Panc1 (cell line): ENCODE measurements around the gene EFCAB7. TPM values are rescaled to one million over a fixed set of nuclear protein-coding genes. Genes with fewer than 3 reads are reported as not detected.

ENCODE experiments used
- ATAC-seq: fragments of 200-7000 bp; cut with Tn5 transposase; 2 replicates; pipeline ENCODE4 v1.9.1; 2020; ENCODE audit warnings: mild to moderate bottlenecking, moderate library complexity
- BruUV-seq: library from RNA; stranded (reverse); fragments of 400-500 nt; replicated peaks from 2 replicates; lab custom pipeline; 2021; lab: Mats Ljungman, UMichigan
- CTCF ChIA-PET: fragments of 300-600 bp; sonication (Branson Sonifier 250); formaldehyde crosslinking; loops from one replicate; lab custom pipeline; 2022; ENCODE audit warnings: antibody characterized with exemption; lab: Charles Lee
- POLR2A ChIA-PET: fragments of 300-600 bp; sonication (Branson Sonifier 250); formaldehyde crosslinking; loops from one replicate; lab custom pipeline; 2022; ENCODE audit warnings: antibody characterized with exemption; lab: Charles Lee
- DNase-seq: peaks from one replicate; pipeline ENCODE4 v3.0.0-alpha.2; 2010; ENCODE audit warnings: low read depth, low spot score
- H3K27ac ChIP-seq: 2 replicates; pipeline ENCODE4 v1.5.1; 2011; ENCODE audit warnings: mild to moderate bottlenecking, low read length, inconsistent platforms
- H3K27me3 ChIP-seq: fragments of 200-500 bp; sonication (Bioruptor generic); 2 replicates; pipeline ENCODE4 v1.6.0; 2014; ENCODE audit warnings: low read length, inconsistent platforms; ENCODE audit not compliant: control insufficient read depth, insufficient read depth
- H3K36me3 ChIP-seq: fragments of 200-500 bp; sonication (Bioruptor generic); 2 replicates; pipeline ENCODE4 v1.5.1; 2014; ENCODE audit warnings: inconsistent platforms, mild to moderate bottlenecking, low read length, moderate library complexity; ENCODE audit not compliant: control insufficient read depth, insufficient read depth
- H3K4me1 ChIP-seq: 2 replicates; pipeline ENCODE4 v1.5.1; 2011; ENCODE audit warnings: inconsistent platforms, mild to moderate bottlenecking, low read length, moderate library complexity; ENCODE audit not compliant: control insufficient read depth, insufficient read depth
- H3K4me3 ChIP-seq, 2 experiments: 2 replicates each; pipeline ENCODE4 v1.5.1; 2011 to 2012; ENCODE audit warnings: low read depth in 2 of 2, low read length in 2 of 2, mild to moderate bottlenecking in 2 of 2, inconsistent platforms in 1 of 2, moderate library complexity in 1 of 2
- H3K9me3 ChIP-seq: fragments of 200-500 bp; sonication (Bioruptor generic); 2 replicates; pipeline ENCODE4 v1.5.1; 2014; ENCODE audit warnings: low read depth, mild to moderate bottlenecking, inconsistent platforms, low read length, moderate library complexity; ENCODE audit not compliant: control insufficient read depth, insufficient read depth
- POLR2AphosphoS5 ChIP-seq: IDR thresholded peaks from 2 replicates; pipeline ENCODE4 v1.6.1; 2012; ENCODE audit warnings: mild to moderate bottlenecking, low read depth, low read length, moderate library complexity
- SIN3A ChIP-seq: IDR thresholded peaks from 2 replicates; pipeline ENCODE4 v1.6.1; 2012; ENCODE audit warnings: low read depth, mild to moderate bottlenecking, low read length, moderate library complexity, borderline replicate concordance; ENCODE audit not compliant: insufficient read depth
- TCF7L2 ChIP-seq: IDR thresholded peaks from 2 replicates; pipeline ENCODE4 v1.6.1; 2011; ENCODE audit warnings: mild to moderate bottlenecking, low read depth, low read length, inconsistent platforms
- in situ Hi-C: cut with HindIII; loops from 2 replicates; pipeline ENCODE4 v1.10.0; 2016; ENCODE audit warnings: low sequenced_read_pairs, low pct_unique_long_range_greater_than_20kb
- intact Hi-C: fragments of 100-400 bp; cut with micrococcal nuclease; formaldehyde crosslinking; loops from one replicate; pipeline ENCODE4 v1.10.0; 2022; ENCODE audit not compliant: unreplicated experiment
- total RNA-seq: library from RNA; stranded (reverse); gene quantifications from one replicate; pipeline ENCODE4 v1.2.1, GENCODE V29; 2021; ENCODE audit not compliant: unreplicated experiment
- TF ChIP-seq, protein P1 (sequence below), 2 experiments: IDR thresholded peaks; 2 replicates each; pipeline ENCODE4 v1.6.1; 2011 to 2012; ENCODE audit warnings: low read depth in 2 of 2, control low read depth in 1 of 2, low read length in 1 of 2, mild to moderate bottlenecking in 1 of 2, moderate library complexity in 1 of 2; ENCODE audit not compliant: insufficient read depth in 1 of 2
- TF ChIP-seq, protein P2 (sequence below): fragments of 450-650 bp; IDR thresholded peaks from 2 replicates; pipeline ENCODE4 v1.5.1; 2017; ENCODE audit warnings: mild to moderate bottlenecking

Gene EFCAB7
- total RNA-seq, 1 experiment from 2014 or later: 6.6 TPM

DNA sequence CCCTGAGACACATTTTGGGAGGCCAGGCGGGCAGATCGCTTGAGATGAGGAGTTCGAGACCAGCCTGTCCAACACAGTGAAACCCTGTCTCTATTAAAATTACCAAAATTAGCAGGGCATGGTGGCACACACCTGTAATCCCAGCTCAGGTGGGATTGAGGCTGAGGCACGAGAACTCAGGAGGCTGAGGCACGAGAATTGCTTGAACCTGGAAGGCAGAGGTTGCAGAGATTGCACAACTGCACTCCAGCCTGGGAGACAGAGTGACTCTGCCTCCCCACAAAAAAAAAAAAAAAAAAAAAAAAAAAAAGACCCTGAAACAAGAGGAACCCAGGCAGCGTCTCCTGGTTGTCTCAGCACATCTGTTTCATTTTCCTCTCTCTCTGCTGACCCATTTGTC is 94.1 kb downstream of the EFCAB7 start:
- Histone ChIP-seq H3K36me3 (no peaks in the 10 kb centered on the region), H3K27ac (no peak overlapping the region), H3K4me3 (no peak overlapping the region), H3K9me3 (no peaks in the 10 kb centered on the region), H3K27me3 (no peaks in the 10 kb centered on the region), H3K4me1 (peaks cover 3% of the 10 kb centered on the region; the same call in 1 of the 2 replicates)
- intact Hi-C loops (loop anchor here (5.0 kb wide), 2 partner anchors 520 to 625 kb away; no protein-coding TSS in a partner anchor), in situ Hi-C loops (no loop called here)
- TF ChIP-seq POLR2AphosphoS5 (no peak), TCF7L2 (no peak), SIN3A (no peak)
- POLR2A ChIA-PET: no interaction called here
- no TSS peak for BruUV-seq
- DNase-seq: no peak
- CTCF ChIA-PET: no interaction called here
- ATAC-seq: no peak

DNA sequence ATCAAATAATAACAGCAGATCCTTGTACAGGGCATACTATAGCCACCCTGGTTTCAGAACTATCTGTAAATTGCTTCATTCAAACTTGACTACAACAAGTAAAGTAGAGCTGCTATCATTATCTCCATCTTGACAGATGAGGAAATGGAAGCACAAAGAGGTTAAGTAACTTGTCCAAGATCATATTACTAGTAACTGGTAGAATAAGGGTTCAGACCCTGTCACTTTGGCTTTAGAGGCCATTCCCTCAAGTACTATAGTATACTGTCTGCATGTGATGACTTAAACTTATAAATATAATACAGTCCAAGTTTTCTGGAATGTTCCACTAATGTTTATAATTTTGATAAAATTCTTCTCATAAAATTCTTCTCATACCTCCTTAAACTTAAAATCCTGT is 94.7 kb downstream of the EFCAB7 start:
- H3K27ac ChIP-seq: no peak overlapping the region
- POLR2A ChIA-PET: no interaction called here
- intact Hi-C loops: loop anchor here (5.0 kb wide), 2 partner anchors 519 to 624 kb away; no protein-coding TSS in a partner anchor

More for the DNA sequence above, 94.7 kb downstream of the EFCAB7 start:
- ATAC-seq: no peak
- H3K9me3 ChIP-seq: no peaks in the 10 kb centered on the region
- H3K36me3 ChIP-seq: no peaks in the 10 kb centered on the region
- TF ChIP-seq, protein P1, sequence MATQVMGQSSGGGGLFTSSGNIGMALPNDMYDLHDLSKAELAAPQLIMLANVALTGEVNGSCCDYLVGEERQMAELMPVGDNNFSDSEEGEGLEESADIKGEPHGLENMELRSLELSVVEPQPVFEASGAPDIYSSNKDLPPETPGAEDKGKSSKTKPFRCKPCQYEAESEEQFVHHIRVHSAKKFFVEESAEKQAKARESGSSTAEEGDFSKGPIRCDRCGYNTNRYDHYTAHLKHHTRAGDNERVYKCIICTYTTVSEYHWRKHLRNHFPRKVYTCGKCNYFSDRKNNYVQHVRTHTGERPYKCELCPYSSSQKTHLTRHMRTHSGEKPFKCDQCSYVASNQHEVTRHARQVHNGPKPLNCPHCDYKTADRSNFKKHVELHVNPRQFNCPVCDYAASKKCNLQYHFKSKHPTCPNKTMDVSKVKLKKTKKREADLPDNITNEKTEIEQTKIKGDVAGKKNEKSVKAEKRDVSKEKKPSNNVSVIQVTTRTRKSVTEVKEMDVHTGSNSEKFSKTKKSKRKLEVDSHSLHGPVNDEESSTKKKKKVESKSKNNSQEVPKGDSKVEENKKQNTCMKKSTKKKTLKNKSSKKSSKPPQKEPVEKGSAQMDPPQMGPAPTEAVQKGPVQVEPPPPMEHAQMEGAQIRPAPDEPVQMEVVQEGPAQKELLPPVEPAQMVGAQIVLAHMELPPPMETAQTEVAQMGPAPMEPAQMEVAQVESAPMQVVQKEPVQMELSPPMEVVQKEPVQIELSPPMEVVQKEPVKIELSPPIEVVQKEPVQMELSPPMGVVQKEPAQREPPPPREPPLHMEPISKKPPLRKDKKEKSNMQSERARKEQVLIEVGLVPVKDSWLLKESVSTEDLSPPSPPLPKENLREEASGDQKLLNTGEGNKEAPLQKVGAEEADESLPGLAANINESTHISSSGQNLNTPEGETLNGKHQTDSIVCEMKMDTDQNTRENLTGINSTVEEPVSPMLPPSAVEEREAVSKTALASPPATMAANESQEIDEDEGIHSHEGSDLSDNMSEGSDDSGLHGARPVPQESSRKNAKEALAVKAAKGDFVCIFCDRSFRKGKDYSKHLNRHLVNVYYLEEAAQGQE (IDR thresholded peaks at IDR 0.05; ENCODE audit: insufficient read depth in 1 of 2, low read depth in 2 of 2, low read length in 1 of 2): no peak
- TF ChIP-seq SIN3A: no peak
- no peak for TF ChIP-seq POLR2AphosphoS5
- TF ChIP-seq, protein P2, sequence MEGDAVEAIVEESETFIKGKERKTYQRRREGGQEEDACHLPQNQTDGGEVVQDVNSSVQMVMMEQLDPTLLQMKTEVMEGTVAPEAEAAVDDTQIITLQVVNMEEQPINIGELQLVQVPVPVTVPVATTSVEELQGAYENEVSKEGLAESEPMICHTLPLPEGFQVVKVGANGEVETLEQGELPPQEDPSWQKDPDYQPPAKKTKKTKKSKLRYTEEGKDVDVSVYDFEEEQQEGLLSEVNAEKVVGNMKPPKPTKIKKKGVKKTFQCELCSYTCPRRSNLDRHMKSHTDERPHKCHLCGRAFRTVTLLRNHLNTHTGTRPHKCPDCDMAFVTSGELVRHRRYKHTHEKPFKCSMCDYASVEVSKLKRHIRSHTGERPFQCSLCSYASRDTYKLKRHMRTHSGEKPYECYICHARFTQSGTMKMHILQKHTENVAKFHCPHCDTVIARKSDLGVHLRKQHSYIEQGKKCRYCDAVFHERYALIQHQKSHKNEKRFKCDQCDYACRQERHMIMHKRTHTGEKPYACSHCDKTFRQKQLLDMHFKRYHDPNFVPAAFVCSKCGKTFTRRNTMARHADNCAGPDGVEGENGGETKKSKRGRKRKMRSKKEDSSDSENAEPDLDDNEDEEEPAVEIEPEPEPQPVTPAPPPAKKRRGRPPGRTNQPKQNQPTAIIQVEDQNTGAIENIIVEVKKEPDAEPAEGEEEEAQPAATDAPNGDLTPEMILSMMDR: no peak
- no peak for TF ChIP-seq TCF7L2
- peaks cover 3% of the 10 kb centered on the region; the same call in 1 of the 2 replicates for H3K4me1 ChIP-seq
- no TSS peak for BruUV-seq
- DNase-seq: no peak
- H3K4me3 ChIP-seq: no peak overlapping the region
- CTCF ChIA-PET: no interaction called here
- in situ Hi-C loops: no loop called here
- H3K27me3 ChIP-seq: no peaks in the 10 kb centered on the region
